Stimulated activated CD4-positive, alpha-beta T cell treated with anti-CD3 and anti-CD28 coated beads, TNF-alpha, amount 100 ng/mL, for 24 hours (primary cell): ENCODE measurements around the gene UGT1A3.

ENCODE experiments used
- DNase-seq, 3 experiments: peaks; one replicate each; pipeline ENCODE4 v3.0.0-alpha.2; 2020; ENCODE audit warnings: low read depth in 3 of 3

The UGT1A3 gene

DNA sequence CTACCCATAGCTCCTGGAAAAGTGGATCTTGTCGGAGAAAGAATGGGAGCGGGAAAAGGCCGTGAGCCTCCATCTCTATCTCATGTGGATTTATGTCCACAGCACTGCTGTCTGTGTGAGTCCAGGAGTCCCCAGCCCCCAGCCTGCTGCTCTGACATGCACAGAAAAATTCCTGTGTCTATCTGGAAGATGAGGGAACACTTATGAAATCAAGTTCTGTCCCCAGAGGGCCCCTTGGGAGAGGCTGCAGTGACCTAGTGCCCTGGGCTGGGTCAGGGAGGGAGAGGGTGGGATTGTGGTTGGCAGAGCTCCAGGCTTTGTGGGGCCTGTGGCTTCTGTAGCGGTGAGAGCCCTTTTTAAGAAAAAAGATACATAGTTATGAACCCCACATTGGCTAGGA is 87.9 kb downstream of the UGT1A3 start:
- no peak for DNase-seq

DNA sequence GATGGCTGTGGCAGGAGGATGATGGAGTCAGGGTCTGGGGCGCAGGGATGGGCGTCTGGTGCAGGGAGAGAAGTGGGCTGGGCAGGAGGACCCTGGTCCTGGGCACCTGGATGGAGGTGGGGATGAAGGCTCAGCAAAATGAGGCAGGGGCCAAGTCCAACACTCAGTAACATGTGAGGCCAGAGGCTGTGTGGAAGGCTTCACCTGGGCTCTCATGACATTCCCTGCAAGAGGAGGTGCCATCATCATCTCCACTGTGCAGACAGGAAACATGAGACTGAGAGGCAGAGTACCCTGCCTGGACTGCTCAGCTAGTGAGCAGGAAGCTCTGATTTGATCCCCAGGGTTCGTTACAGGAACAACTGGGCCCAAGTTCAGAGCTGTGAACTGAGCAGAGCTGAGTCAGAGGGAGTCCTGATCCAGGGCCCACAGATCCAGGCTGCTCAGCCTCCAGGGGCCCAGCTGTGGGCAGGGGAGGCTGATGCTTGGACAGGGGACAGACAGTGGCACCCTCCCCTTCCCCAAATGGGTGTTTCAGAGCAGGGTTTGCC is 88.6 kb downstream of the UGT1A3 start:
- DNase-seq, result no peak

DNA sequence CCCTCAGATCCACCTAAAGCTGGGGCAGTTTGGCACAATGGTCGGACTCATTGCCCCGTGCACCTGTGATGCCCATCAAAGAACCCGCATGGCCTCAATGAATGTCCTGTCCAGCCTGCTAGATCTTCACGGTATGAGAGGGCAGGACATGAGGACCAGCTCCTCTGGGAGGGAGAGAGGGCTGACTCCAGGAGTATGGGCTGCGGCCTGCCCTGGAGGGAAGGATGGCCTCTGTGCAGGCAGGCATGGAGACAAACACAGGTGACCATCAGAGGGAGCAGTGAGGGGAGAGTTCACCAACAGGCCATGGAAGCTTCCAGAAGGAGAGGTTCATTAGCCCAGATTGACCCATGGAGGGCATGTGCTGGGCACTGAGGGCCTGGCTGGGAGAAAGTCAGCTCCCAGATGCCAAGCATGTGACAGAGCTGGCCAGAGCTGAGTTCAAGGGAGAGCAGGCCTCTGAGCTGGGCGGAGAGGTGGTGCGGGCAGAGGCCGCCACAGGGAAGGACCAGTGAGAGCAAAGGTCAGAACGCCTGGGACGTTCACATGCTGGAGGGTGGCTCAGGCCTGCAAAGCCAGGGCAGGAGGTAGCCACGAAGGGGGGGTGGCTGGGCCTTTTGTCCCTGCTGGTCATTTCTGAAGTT is 89.3 kb downstream of the UGT1A3 start:
- no peak for DNase-seq

DNA sequence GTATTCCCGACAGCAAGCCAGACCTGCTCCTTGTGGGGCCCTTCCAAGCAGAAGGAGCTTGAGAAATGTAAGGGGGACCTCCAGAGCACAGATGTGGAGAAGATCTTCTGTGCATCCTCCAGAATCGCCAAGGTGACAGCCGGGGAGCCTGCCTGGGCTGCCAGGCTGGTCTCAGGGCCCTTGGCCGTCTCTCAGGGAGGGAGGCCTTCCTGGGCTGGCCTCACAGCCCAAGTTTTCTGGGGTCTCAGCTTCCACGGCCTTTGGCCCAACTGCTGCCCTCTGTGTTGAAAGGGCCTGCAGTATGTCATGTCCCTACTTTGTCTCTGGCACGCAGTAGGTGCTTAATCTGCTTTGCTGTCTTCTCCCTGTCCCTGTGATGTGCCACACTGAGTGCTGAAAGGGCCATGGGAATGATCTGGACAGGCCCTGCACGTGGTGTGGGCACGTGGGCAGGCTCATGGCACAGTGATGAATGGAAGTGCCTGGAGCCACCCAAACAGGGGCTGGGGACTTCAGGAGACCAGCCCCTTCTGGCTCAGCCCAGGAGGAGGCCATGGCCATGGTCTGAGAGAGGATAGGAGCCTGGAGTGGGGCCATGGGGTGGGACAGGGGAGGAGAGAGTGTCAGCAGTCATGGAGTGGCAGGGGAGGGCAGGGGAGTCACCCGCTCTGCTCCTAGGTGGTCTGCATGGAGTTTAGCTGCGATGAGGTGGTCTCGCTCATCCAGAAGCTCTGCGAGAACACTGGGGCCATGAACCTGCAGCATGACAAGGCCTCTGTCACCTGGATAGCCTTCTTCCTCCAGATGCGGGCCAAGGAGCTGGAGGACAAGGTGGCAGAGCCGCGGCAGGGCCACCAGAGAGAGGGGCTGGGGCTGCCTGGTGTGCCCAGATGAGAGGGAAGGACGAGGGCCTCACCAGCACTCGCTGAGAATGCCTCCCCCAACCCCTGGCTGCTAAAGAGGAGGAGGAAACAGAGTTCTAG is 90.1 kb downstream of the UGT1A3 start:
- no peak for DNase-seq

DNA sequence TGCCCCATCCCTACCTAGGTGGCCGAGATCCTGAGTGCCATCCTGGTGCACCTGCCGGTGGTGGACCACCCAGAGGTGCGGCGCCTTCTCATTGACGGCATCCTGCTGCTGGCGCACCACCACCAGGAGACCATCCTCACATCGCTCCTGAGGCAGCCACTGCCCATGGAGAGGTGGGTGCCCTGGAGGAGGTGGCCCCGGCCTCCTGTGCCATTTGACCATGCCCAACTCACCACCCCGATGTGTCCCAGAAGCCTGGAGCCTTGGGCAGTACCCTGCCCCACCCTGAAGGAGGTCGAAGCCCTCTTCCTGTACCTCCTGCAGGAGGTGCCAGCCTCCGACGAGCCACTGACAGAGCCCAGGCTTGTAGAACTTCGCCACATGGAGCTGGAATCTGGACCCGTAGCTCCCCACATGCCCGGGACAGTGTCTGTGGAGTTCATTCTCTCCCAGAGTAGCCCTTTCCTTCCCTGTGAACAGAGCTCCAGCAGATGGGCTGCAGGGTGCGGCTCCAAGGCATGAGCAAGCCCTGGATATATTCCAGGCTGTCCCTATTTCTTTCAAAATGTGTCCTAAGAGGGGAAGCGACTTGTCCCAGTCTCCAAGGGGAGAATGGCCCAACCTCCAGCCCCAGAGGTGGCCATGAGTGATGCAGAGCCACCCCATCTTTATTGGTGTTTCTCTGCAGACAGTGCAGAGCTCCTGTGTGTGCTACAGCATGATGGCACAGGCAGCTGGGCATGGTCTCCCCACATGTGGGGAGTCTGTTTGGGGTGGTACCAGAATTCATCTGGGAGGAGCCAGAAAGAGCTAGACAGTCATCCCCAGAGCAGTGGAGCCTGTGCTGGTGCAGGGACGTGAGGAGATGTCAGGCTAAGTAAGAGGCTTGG is 91.3 kb downstream of the UGT1A3 start:
- no peak for DNase-seq

DNA sequence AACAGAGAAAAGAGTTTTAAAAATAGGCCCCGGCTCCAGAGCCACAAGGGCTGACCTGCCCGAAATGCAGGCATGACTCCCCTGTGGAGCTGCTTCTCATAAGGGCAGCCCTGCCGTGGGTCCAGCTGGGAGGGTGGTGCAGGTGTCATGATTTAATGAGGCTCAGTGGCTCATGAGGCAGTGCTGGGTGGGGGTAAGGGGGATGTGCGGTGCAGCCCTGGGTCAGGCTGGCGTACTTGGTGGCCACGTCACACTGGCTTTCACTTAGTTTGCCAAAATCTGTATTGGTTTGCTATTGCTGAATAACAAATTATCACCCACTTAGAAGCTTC is 91.9 kb downstream of the UGT1A3 start:
- DNase-seq, result no peak

DNA sequence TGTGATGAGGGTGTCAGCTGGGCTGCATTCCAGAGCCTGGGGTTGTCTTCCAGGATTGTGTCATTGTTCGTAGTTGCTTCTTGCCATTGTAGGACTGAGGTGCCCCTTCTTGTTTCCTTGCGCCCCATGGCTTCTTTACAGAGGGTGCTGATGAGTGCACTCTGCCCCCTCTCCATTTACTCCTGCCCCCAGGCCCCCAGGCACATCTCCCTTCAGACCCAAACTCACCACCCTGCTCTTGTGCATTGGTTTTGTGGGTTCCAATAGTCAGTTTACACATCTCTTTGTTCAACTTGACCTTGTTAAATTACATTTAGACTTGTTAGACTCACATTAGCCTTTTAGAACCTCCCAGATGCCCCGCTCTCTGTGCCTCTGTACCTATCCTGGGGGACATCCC is 92.4 kb downstream of the UGT1A3 start:
- no peak for DNase-seq

DNA sequence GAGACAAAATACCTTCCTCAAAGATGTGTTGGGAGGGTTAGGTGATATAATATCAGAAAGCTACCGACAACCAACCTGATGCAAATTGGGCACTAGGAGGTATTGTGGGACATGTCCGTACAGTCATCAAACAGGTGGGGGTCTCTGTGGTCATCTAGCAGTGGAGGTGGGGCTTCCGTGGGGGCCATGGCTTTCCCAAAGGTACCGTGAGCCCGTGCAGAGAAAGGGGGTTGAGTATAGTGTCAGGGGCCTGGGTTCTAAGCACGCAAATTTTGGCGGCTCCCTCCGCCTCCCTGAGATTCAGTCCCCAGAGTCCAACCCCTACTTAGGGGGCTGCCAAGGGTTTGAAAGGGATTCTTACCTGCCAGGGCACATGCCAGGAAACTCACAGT is 92.9 kb downstream of the UGT1A3 start:
- DNase-seq, result no peak

DNA sequence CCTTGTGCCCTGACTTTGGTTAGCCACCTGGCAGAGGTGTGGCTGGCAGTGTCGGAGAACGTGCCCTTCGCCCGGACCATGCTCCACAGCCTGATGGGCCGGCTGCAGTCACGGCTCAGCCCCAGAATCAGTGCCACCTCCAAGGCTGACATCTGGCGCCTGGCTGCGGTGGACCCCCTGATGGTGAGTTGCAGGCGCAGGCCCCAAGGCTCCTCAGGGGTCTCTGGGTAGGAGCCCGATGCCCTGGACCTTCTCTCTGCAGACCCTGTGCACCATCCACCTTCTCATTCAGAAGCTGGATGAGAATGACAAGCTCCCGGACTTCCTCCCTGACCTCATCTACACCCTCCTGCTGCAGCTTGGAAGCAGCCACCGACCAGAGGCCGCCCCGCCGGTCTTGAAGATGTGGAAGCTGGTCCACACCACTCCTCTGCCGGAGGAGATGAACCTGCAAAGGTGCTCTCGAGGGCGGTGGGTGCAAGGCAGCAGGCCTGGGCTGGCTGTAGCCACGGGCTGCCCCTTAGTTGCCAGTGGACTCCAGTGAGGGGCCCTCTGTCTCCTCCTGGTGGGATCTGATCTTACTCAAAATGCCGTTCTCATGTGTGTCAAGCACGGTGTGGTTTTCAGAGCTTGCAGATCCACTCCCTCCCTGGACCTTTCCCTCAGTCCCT is 93.4 kb downstream of the UGT1A3 start:
- DNase-seq, result no peak
